SK-N-SH treated with all-trans-retinoic acid at 6 μM for 48 hours (cell line): ENCODE data around the gene SCART1.
A peak's percentile ranks its signal among the peaks of the same experiment; 100 is the strongest.

Experiments
- ATAC-seq: fragments of 200-7000 bp; cut with Tn5 transposase; 3 replicates; pipeline ENCODE4 v1.9.1; 2020; ENCODE audit warnings: mild to moderate bottlenecking, moderate library complexity
- ARNTL ChIP-seq: fragments of 450-650 bp; formaldehyde crosslinking; IDR thresholded peaks from 2 replicates; pipeline ENCODE4 v1.5.0; 2020; ENCODE audit warnings: low read depth, mild to moderate bottlenecking, moderate library complexity, borderline replicate concordance
- BACH2 ChIP-seq: fragments of 250-450 bp; sonication (Bioruptor Pico); IDR thresholded peaks from 2 replicates; pipeline ENCODE4 v1.9.0; 2021; ENCODE audit warnings: mild to moderate bottlenecking, borderline replicate concordance
- CSDC2 ChIP-seq: fragments of 250-450 bp; sonication (Bioruptor Pico); IDR thresholded peaks from 2 replicates; pipeline ENCODE4 v1.5.0; 2020; ENCODE audit warnings: mild to moderate bottlenecking, moderate library complexity
- ESRRG ChIP-seq: fragments of 250-450 bp; sonication (Bioruptor Pico); IDR thresholded peaks from 2 replicates; pipeline ENCODE4 v1.6.1; 2021; ENCODE audit warnings: mild to moderate bottlenecking
- GLIS3 ChIP-seq: fragments of 250-450 bp; sonication (Bioruptor Pico); IDR thresholded peaks from 2 replicates; pipeline ENCODE4 v1.5.0; 2020; ENCODE audit warnings: mild to moderate bottlenecking, moderate library complexity
- ISL1 ChIP-seq: fragments of 250-450 bp; sonication (Bioruptor Pico); IDR thresholded peaks from 2 replicates; pipeline ENCODE4 v2.1.2; 2022; ENCODE audit warnings: mild to moderate bottlenecking, moderate library complexity
- OSR1 ChIP-seq: fragments of 250-450 bp; sonication (Bioruptor Pico); IDR thresholded peaks from 2 replicates; pipeline ENCODE4 v1.8.0; 2022; ENCODE audit warnings: moderate library complexity, mild to moderate bottlenecking, inconsistent platforms
- PPARA ChIP-seq: fragments of 250-450 bp; sonication (Bioruptor Pico); IDR thresholded peaks from 2 replicates; pipeline ENCODE4 v1.5.0; 2020; ENCODE audit warnings: mild to moderate bottlenecking, borderline replicate concordance
- SNAI2 ChIP-seq: fragments of 250-450 bp; sonication (Bioruptor Pico); IDR thresholded peaks from 2 replicates; pipeline ENCODE4 v1.5.0; 2020; ENCODE audit warnings: mild to moderate bottlenecking, moderate library complexity
- TCF4 ChIP-seq: fragments of 250-450 bp; sonication (Bioruptor Pico); IDR thresholded peaks from 2 replicates; pipeline ENCODE4 v1.8.0; 2021; ENCODE audit warnings: mild to moderate bottlenecking, moderate library complexity, borderline replicate concordance
- TOX ChIP-seq: fragments of 250-450 bp; sonication (Bioruptor Pico); IDR thresholded peaks from 2 replicates; pipeline ENCODE4 v1.8.0; 2021; ENCODE audit warnings: mild to moderate bottlenecking, moderate library complexity, borderline replicate concordance
- ZFP3 ChIP-seq: fragments of 250-450 bp; sonication (Bioruptor Pico); IDR thresholded peaks from 2 replicates; pipeline ENCODE4 v1.5.0; 2020; ENCODE audit warnings: mild to moderate bottlenecking, moderate library complexity
- ZFP30 ChIP-seq: fragments of 450-650 bp; formaldehyde crosslinking; IDR thresholded peaks from 2 replicates; pipeline ENCODE4 v1.5.0; 2022; ENCODE audit warnings: mild to moderate bottlenecking, moderate library complexity
- ZNF565 ChIP-seq: fragments of 450-650 bp; formaldehyde crosslinking; conservative IDR thresholded peaks from 2 replicates; pipeline ENCODE4 v1.5.0; 2020; ENCODE audit warnings: low read depth, mild to moderate bottlenecking, moderate library complexity
- ZNF70 ChIP-seq: fragments of 450-650 bp; formaldehyde crosslinking; IDR thresholded peaks from 2 replicates; pipeline ENCODE4 v1.5.0; 2020; ENCODE audit warnings: mild to moderate bottlenecking, moderate library complexity
- ZNF8 ChIP-seq: fragments of 450-650 bp; formaldehyde crosslinking; IDR thresholded peaks from 2 replicates; pipeline ENCODE4 v1.5.0; 2020; ENCODE audit warnings: mild to moderate bottlenecking, moderate library complexity
- TF ChIP-seq, protein P1 (sequence below): fragments of 250-450 bp; sonication (Bioruptor Pico); IDR thresholded peaks from 2 replicates; pipeline ENCODE4 v1.8.0; 2021; ENCODE audit warnings: low read depth, mild to moderate bottlenecking, moderate library complexity, borderline replicate concordance
- TF ChIP-seq, protein P2 (sequence below): fragments of 250-450 bp; sonication (Bioruptor Pico); IDR thresholded peaks from 2 replicates; pipeline ENCODE4 v1.5.1; 2021; ENCODE audit warnings: mild to moderate bottlenecking, moderate library complexity
- TF ChIP-seq, protein P3 (sequence below): fragments of 250-450 bp; sonication (Bioruptor Pico); IDR thresholded peaks from 2 replicates; pipeline ENCODE4 v1.5.0; 2020; ENCODE audit warnings: mild to moderate bottlenecking, moderate library complexity

Gene SCART1

DNA sequence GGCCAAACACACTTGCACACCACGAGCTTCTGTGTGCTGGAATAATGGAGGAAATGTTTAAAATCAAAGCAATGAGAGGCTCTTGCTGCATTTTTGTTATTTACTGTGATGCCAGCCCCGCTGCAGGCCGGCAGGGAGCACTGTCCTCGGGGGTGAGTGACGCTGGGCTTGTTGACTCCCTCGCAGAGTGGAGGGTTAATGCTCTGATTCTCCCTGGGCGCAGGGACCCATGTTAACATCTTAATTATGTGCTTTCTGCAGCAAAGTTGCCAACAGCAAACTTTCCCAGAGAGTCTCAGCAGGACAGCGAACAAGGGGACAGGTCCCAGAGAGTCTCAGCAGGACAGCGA lies 22.9 kb downstream of the SCART1 start:
- TF ChIP-seq ZNF8 (CRISPR knock-in tag) (no peak), CSDC2 (no peak), TOX (CRISPR knock-in tag) (no peak), ZFP3 (CRISPR knock-in tag) (no peak), ARNTL (CRISPR knock-in tag) (no peak), ESRRG (CRISPR knock-in tag) (no peak), GLIS3 (CRISPR knock-in tag) (no peak), TCF4 (CRISPR knock-in tag) (no peak), SNAI2 (CRISPR knock-in tag) (no peak), OSR1 (CRISPR knock-in tag) (no peak), ISL1 (CRISPR knock-in tag) (no peak), ZNF70 (no peak), ZNF565 (CRISPR knock-in tag) (no peak), ZFP30 (CRISPR knock-in tag) (no peak)
- TF ChIP-seq, protein P1, sequence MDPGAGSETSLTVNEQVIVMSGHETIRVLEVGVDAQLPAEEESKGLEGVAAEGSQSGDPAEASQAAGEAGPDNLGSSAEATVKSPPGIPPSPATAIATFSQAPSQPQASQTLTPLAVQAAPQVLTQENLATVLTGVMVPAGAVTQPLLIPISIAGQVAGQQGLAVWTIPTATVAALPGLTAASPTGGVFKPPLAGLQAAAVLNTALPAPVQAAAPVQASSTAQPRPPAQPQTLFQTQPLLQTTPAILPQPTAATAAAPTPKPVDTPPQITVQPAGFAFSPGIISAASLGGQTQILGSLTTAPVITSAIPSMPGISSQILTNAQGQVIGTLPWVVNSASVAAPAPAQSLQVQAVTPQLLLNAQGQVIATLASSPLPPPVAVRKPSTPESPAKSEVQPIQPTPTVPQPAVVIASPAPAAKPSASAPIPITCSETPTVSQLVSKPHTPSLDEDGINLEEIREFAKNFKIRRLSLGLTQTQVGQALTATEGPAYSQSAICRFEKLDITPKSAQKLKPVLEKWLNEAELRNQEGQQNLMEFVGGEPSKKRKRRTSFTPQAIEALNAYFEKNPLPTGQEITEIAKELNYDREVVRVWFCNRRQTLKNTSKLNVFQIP: no peak
- TF ChIP-seq, protein P2, sequence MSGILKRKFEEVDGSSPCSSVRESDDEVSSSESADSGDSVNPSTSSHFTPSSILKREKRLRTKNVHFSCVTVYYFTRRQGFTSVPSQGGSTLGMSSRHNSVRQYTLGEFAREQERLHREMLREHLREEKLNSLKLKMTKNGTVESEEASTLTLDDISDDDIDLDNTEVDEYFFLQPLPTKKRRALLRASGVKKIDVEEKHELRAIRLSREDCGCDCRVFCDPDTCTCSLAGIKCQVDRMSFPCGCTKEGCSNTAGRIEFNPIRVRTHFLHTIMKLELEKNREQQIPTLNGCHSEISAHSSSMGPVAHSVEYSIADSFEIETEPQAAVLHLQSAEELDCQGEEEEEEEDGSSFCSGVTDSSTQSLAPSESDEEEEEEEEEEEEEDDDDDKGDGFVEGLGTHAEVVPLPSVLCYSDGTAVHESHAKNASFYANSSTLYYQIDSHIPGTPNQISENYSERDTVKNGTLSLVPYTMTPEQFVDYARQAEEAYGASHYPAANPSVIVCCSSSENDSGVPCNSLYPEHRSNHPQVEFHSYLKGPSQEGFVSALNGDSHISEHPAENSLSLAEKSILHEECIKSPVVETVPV (CRISPR knock-in tag): no peak
- TF ChIP-seq, protein P3, sequence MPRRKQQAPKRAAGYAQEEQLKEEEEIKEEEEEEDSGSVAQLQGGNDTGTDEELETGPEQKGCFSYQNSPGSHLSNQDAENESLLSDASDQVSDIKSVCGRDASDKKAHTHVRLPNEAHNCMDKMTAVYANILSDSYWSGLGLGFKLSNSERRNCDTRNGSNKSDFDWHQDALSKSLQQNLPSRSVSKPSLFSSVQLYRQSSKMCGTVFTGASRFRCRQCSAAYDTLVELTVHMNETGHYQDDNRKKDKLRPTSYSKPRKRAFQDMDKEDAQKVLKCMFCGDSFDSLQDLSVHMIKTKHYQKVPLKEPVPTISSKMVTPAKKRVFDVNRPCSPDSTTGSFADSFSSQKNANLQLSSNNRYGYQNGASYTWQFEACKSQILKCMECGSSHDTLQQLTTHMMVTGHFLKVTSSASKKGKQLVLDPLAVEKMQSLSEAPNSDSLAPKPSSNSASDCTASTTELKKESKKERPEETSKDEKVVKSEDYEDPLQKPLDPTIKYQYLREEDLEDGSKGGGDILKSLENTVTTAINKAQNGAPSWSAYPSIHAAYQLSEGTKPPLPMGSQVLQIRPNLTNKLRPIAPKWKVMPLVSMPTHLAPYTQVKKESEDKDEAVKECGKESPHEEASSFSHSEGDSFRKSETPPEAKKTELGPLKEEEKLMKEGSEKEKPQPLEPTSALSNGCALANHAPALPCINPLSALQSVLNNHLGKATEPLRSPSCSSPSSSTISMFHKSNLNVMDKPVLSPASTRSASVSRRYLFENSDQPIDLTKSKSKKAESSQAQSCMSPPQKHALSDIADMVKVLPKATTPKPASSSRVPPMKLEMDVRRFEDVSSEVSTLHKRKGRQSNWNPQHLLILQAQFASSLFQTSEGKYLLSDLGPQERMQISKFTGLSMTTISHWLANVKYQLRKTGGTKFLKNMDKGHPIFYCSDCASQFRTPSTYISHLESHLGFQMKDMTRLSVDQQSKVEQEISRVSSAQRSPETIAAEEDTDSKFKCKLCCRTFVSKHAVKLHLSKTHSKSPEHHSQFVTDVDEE (CRISPR knock-in tag): no peak
- TF ChIP-seq, all 23 proteins: peak for 0
- 0 out of 3 replicates have a peak, but pooled peaks have one; percentile 25 for ATAC-seq

DNA sequence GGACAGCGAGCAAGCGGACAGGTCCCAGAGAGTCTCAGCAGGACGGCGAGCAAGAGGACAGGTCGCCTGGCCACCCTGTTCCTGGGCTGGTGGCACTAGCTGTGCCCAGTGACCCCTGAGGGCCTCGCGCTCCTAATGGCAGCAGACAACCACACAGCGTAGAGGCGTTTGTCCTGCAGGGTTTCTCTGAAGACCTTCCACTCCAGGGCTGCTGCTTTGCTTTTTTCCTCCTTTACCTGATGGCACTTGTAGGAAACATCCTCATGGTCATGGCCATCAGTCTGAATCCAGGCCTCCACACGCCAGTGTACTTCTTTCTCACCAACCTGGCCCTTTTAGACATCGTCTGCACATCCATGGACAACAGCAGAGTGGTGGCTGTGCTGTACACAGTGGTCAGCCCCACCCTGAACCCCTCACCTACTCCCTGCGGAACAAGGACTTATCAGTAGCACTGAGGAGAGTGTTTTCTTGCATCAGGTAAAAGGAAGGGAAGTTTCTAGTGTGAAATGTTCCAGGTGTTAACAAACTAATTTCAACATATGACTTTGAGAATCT lies 27.4 kb downstream of the SCART1 start:
- ATAC-seq: no peak; the same call in 2 of the 3 replicates
- TF ChIP-seq ISL1 (CRISPR knock-in tag) (no peak), BACH2 (no peak), TCF4 (CRISPR knock-in tag) (no peak), OSR1 (CRISPR knock-in tag) (no peak), SNAI2 (CRISPR knock-in tag) (no peak), ZNF565 (CRISPR knock-in tag) (no peak), GLIS3 (CRISPR knock-in tag) (no peak), PPARA (CRISPR knock-in tag) (no peak), TOX (CRISPR knock-in tag) (no peak)
- TF ChIP-seq, protein P3 (CRISPR knock-in tag): no peak
- TF ChIP-seq, protein P2 (CRISPR knock-in tag): no peak

DNA sequence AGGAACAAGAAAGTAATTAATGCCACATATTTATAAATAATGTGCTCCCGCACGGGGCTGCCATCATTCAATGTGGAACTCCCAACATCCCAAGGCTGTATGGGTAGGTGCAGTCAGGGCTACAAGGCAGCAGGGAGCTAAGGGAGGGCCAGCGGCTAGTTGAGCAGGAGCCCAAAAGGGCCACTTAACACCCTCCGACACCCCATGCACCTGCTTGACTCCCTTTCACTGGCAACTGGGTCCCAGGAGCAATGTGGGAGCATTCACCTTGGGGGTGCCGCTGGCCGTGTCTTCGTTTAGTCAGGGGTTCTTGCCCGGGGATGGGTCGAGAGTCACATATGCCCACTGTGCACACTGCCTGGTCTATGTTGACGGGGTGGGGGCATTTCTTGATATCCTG lies 27.9 kb downstream of the SCART1 start:
- TF ChIP-seq, protein P1: no peak
- TF ChIP-seq, protein P2 (CRISPR knock-in tag): no peak
- no peak for TF ChIP-seq ISL1 (CRISPR knock-in tag)
- TF ChIP-seq TCF4 (CRISPR knock-in tag): no peak
- no peak for TF ChIP-seq ZNF8 (CRISPR knock-in tag)
- no peak for TF ChIP-seq ZFP30 (CRISPR knock-in tag)
- no peak for TF ChIP-seq SNAI2 (CRISPR knock-in tag)
- no peak for ATAC-seq
